ENCODE data around the gene EPHA5. TPM values are rescaled to one million over a fixed set of nuclear protein-coding genes. Genes with fewer than 3 reads are reported as not detected.

The EPHA5 gene
- total and polyA plus RNA-seq, 4 donors: 0.02 to 0.15 (median 0.11) TPM; not detected in 1

DNA sequence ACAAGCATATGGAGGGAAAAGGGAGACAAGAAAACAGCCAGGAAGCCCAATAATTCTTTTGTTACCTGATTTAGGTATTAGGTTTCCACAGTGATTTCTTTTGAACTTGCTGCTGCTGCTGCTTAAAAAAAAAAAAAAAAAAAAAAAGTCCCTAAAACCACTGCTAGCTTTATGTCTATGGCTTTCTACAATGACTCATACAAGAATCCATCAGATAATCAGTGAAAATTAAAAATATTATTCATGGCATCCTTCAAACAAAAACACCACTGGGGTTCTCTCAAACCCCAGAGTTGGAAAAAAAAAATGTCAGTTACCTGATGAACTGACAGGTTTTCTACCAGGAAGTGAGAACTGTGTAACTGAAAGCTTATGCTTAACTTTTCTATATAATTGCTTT is 14.3 kb downstream of the EPHA5 start:
- no peak for DNase-seq
- H3K9ac ChIP-seq (ENCODE audit: insufficient read depth in 1 of 2, low read length in 2 of 2): no peak overlapping the region
- H3K9me3 ChIP-seq (ENCODE audit: control insufficient read depth in 4 of 4, insufficient read depth in 3 of 4, low read length in 3 of 4): no peaks in the 10 kb centered on the region
- no peak overlapping the region for H3K4me3 ChIP-seq
- no peaks in the 10 kb centered on the region for H3K36me3 ChIP-seq (ENCODE audit: control insufficient read depth in 4 of 4, insufficient read depth in 4 of 4, low read length in 4 of 4)
- no peak for ATAC-seq (ENCODE audit: insufficient read depth, low FRiP score)
- TF ChIP-seq, protein P1, sequence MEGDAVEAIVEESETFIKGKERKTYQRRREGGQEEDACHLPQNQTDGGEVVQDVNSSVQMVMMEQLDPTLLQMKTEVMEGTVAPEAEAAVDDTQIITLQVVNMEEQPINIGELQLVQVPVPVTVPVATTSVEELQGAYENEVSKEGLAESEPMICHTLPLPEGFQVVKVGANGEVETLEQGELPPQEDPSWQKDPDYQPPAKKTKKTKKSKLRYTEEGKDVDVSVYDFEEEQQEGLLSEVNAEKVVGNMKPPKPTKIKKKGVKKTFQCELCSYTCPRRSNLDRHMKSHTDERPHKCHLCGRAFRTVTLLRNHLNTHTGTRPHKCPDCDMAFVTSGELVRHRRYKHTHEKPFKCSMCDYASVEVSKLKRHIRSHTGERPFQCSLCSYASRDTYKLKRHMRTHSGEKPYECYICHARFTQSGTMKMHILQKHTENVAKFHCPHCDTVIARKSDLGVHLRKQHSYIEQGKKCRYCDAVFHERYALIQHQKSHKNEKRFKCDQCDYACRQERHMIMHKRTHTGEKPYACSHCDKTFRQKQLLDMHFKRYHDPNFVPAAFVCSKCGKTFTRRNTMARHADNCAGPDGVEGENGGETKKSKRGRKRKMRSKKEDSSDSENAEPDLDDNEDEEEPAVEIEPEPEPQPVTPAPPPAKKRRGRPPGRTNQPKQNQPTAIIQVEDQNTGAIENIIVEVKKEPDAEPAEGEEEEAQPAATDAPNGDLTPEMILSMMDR (IDR thresholded peaks at IDR 0.05; ENCODE audit: control extremely low read depth, extremely low read depth): no peak
- no peak overlapping the region for H3K27ac ChIP-seq (ENCODE audit: low read depth in 1 of 2, low read length in 1 of 2)
- H3K27me3 ChIP-seq (ENCODE audit: control insufficient read depth in 3 of 3, insufficient read depth in 3 of 3, low read length in 2 of 3): no peaks in the 10 kb centered on the region
- no peaks in the 10 kb centered on the region for H3K4me1 ChIP-seq (ENCODE audit: control insufficient read depth in 5 of 5, insufficient read depth in 5 of 5, low read length in 5 of 5)

- Histone ChIP-seq H3K9me3 (ENCODE audit: control insufficient read depth in 4 of 4, insufficient read depth in 3 of 4, low read length in 3 of 4) (no peaks in the 10 kb centered on the region), H3K36me3 (ENCODE audit: control insufficient read depth in 4 of 4, insufficient read depth in 4 of 4, low read length in 4 of 4) (no peaks in the 10 kb centered on the region), H3K27me3 (ENCODE audit: control insufficient read depth in 3 of 3, insufficient read depth in 3 of 3, low read length in 2 of 3) (no peaks in the 10 kb centered on the region), H3K27ac (ENCODE audit: low read depth in 1 of 2, low read length in 1 of 2) (no peak overlapping the region), H3K4me3 (no peak overlapping the region), H3K9ac (ENCODE audit: insufficient read depth in 1 of 2, low read length in 2 of 2) (no peak overlapping the region), H3K4me1 (ENCODE audit: control insufficient read depth in 5 of 5, insufficient read depth in 5 of 5, low read length in 5 of 5) (no peaks in the 10 kb centered on the region)
- WGBS, 2 donors: 84 to 95% methylated on average over 1 of the region's 1 CpG
- ATAC-seq (ENCODE audit: insufficient read depth, low FRiP score): no peak
- TF ChIP-seq, protein P1 (IDR thresholded peaks at IDR 0.05; ENCODE audit: control extremely low read depth, extremely low read depth): no peak
- no peak for DNase-seq
These were observed 15.3 kb downstream of the EPHA5 start for GRCh38 chr4:65654976-65655375.

DNA sequence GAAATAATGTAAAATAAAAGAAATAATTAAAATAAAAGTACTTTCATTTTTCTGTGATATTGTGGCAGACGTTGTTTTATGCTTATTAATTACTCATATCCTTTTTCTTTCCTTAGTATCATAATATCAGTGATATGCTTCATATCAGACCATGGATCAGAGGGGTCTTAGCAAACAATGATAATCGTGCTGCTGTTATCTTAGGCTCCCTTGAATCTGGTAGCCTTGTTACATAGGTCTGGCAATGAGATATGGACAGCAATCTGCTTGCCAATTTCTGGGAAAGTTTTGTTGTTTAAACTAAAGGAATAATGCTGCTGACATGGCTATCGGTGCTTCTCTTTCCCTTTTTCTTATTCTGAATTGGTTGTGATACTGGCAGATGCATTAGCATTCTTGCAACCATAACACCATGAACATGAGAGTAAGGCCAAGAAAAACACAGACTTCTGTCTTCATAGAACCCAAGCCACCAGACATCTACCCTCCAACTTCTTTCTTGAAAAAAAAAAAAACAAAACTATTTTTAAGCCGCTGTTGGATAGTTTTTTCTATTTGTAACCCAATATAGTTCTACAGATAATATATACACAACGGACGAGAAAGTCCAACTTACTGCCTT is 16.4 kb downstream of the EPHA5 start:
- no peak for DNase-seq
- Histone ChIP-seq H3K9me3 (ENCODE audit: control insufficient read depth in 4 of 4, insufficient read depth in 3 of 4, low read length in 3 of 4) (no peaks in the 10 kb centered on the region), H3K4me3 (no peak overlapping the region)

More for the DNA sequence above, 16.4 kb downstream of the EPHA5 start:
- no peaks in the 10 kb centered on the region for H3K4me1 ChIP-seq (ENCODE audit: control insufficient read depth in 5 of 5, insufficient read depth in 5 of 5, low read length in 5 of 5)
- no peaks in the 10 kb centered on the region for H3K36me3 ChIP-seq (ENCODE audit: control insufficient read depth in 4 of 4, insufficient read depth in 4 of 4, low read length in 4 of 4)
- ATAC-seq (ENCODE audit: insufficient read depth, low FRiP score): no peak
- H3K27ac ChIP-seq (ENCODE audit: low read depth in 1 of 2, low read length in 1 of 2): no peak overlapping the region
- WGBS, 2 donors: 78 to 87% methylated on average over 6 of the region's 6 CpGs
- no peaks in the 10 kb centered on the region for H3K27me3 ChIP-seq (ENCODE audit: control insufficient read depth in 3 of 3, insufficient read depth in 3 of 3, low read length in 2 of 3)
- no peak overlapping the region for H3K9ac ChIP-seq (ENCODE audit: insufficient read depth in 1 of 2, low read length in 2 of 2)
- TF ChIP-seq, protein P1 (IDR thresholded peaks at IDR 0.05; ENCODE audit: control extremely low read depth, extremely low read depth): no peak
